Esophagus muscularis mucosa (tissue), 4 donors: ENCODE measurements around the gene SLC25A20. TPM values are rescaled to one million over a fixed set of nuclear protein-coding genes. Genes with fewer than 3 reads are reported as not detected.
A peak's percentile ranks its signal among the peaks of the same experiment; 100 is the strongest.

Source experiments
- DNase-seq: peaks from one replicate; pipeline ENCODE4 v3.0.0-alpha.2; 2017; ENCODE audit errors: extremely low spot score
- H3K27ac ChIP-seq, 4 donors: fragments of 200-600 bp; sonication (generic); replicated peaks in 1 of 4; 1 replicate in 3 of 4; 2 replicates in 1 of 4; pipeline ENCODE4 v1.5.1; 2016 to 2019; ENCODE audit warnings: mild to moderate bottlenecking in 1 of 4
- H3K27me3 ChIP-seq, 4 donors: fragments of 200-600 bp; sonication (generic); one replicate each; pipeline versions ENCODE4 v1.5.1 to v1.6.0; 2016 to 2019
- H3K36me3 ChIP-seq, 4 donors: fragments of 200-600 bp; sonication (generic); one replicate each; pipeline ENCODE4 v1.5.1; 2016 to 2019
- H3K4me1 ChIP-seq, 4 donors: fragments of 200-600 bp; sonication (generic); one replicate each; pipeline ENCODE4 v1.5.1; 2016 to 2019
- H3K4me3 ChIP-seq, 4 donors: fragments of 200-600 bp; sonication (generic); 1 replicate in 2 of 4; 2 replicates in 2 of 4; pipeline ENCODE4 v1.5.1; 2016 to 2019; ENCODE audit warnings: mild to moderate bottlenecking in 4 of 4, moderate library complexity in 1 of 4
- H3K9me3 ChIP-seq, 4 donors: fragments of 200-600 bp; sonication (generic); 1 replicate in 3 of 4; 2 replicates in 1 of 4; pipeline ENCODE4 v1.5.1; 2016 to 2019
- CTCF ChIP-seq, 3 experiments: fragments of 200-600 bp in 2 of 3; fragments of 450-650 bp in 1 of 3; sonication (generic) in 2 of 3; IDR thresholded peaks; one replicate each; pipeline ENCODE4 v1.5.1; 2017 to 2019; ENCODE audit warnings: antibody characterized with exemption in 3 of 3, mild to moderate bottlenecking in 2 of 3, moderate library complexity in 1 of 3
- EP300 ChIP-seq: sonication (generic); formaldehyde crosslinking; IDR thresholded peaks from one replicate; pipeline ENCODE4 v1.6.1; 2017; ENCODE audit warnings: antibody characterized with exemption
- POLR2A ChIP-seq: fragments of 450-650 bp; IDR thresholded peaks from one replicate; pipeline ENCODE4 v1.6.1; 2017; ENCODE audit warnings: antibody characterized with exemption, moderate library complexity, mild to moderate bottlenecking, low read depth
- POLR2AphosphoS5 ChIP-seq, 2 donors: sonication (generic); formaldehyde crosslinking; IDR thresholded peaks; one replicate each; pipeline ENCODE4 v1.6.1; 2017; ENCODE audit warnings: antibody characterized with exemption in 2 of 2
- WGBS: methylation state at CpG from one replicate; pipeline ENCODE4 v1.1.5; 2018; 5-methylcytosine and 5-hydroxymethylcytosine counted together
- intact Hi-C: fragments of 100-400 bp; cut with DNase I; formaldehyde crosslinking; loops from one replicate; pipeline ENCODE4 v1.15.1; 2023
- total RNA-seq, 4 donors: library from RNA; depleted of rRNA; stranded (reverse); fragments of >200 nt; gene quantifications; one replicate each; pipeline versions ENCODE4 v1.1.0 to v1.2.1, GENCODE V29; 2016

Gene SLC25A20
- total RNA-seq, result 10 to 100 TPM; 13.3 to 34.6 (median 21.8) TPM

- Histone ChIP-seq H3K4me3 (peak within 1 kb of the TSS; percentile 74 to 95 (median 84)), H3K27ac (peak within 1 kb of the TSS; percentile 66 to 92 (median 84)), H3K36me3 (no peaks in the 10 kb centered on the region), H3K4me1 (peaks cover 13 to 25% (median 19%) of the 10 kb centered on the region in 4 donors), H3K27me3 (no peaks in the 10 kb centered on the region), H3K9me3 (no peaks in the 10 kb centered on the region)
- DNase-seq, result peak; percentile 95
- peak; percentile 89 to 96 for TF ChIP-seq POLR2AphosphoS5 (IDR thresholded peaks at IDR 0.05)
- TF ChIP-seq POLR2A, result no peak
- no peak for TF ChIP-seq EP300
- TF ChIP-seq CTCF (IDR thresholded peaks at IDR 0.05), result peak in 1 of 3 experiments; percentile 3
- 6% methylated on average over 12 of the region's 54 CpGs for WGBS
- intact Hi-C loops, result loop anchor here (2.0 to 5.0 kb wide), 2 partner anchors 20 to 51 kb away; partner anchors contain the start of genes ARIH2 and PRKAR2A
Measured at GRCh38 chr3:48898383-48899234, at the start of gene SLC25A20. Gene SLC25A20, minus strand, starts transcription at chr3:48898882. Its CDS starts 88 bp downstream, at chr3:48898794.

GRCh38 chr3:48945891-48946549 lies 47.3 kb upstream of the SLC25A20 start:
- intact Hi-C loops, result no loop called here
- DNase-seq, result no peak
- TF ChIP-seq EP300 (no peak), POLR2A (no peak), CTCF (IDR thresholded peaks at IDR 0.05) (no peak), POLR2AphosphoS5 (IDR thresholded peaks at IDR 0.05) (no peak)
- 85% methylated on average over 4 of the region's 4 CpGs for WGBS
- no peak overlapping the region for H3K4me3 ChIP-seq
- no peak overlapping the region for H3K27ac ChIP-seq
- H3K9me3 ChIP-seq, result no peaks in the 10 kb centered on the region
- peaks cover 8 to 18% (median 12%) of the 10 kb centered on the region in 4 donors for H3K4me1 ChIP-seq
- no peaks in the 10 kb centered on the region for H3K27me3 ChIP-seq
- H3K36me3 ChIP-seq, result peaks cover 0 to 29% (median 3%) of the 10 kb centered on the region in 4 donors

GRCh38 chr3:48945432-48945831 lies 46.8 kb upstream of the SLC25A20 start:
- no peak for TF ChIP-seq POLR2AphosphoS5 (IDR thresholded peaks at IDR 0.05)
- TF ChIP-seq CTCF (IDR thresholded peaks at IDR 0.05), result no peak
- TF ChIP-seq POLR2A, result no peak
- Histone ChIP-seq H3K4me3 (no peak overlapping the region), H3K27ac (no peak overlapping the region), H3K9me3 (no peaks in the 10 kb centered on the region), H3K27me3 (no peaks in the 10 kb centered on the region), H3K4me1 (peaks cover 7 to 17% (median 12%) of the 10 kb centered on the region in 4 donors), H3K36me3 (peaks cover 0 to 29% (median 3%) of the 10 kb centered on the region in 4 donors)
- no peak for DNase-seq
- intact Hi-C loops, result no loop called here
- WGBS, result 93% methylated on average over 2 of the region's 2 CpGs

- DNase-seq, result no peak
- Histone ChIP-seq H3K4me3 (no peak overlapping the region), H3K4me1 (peaks cover 0 to 13% (median 2%) of the 10 kb centered on the region in 4 donors), H3K9me3 (no peaks in the 10 kb centered on the region), H3K27me3 (no peaks in the 10 kb centered on the region), H3K36me3 (peaks cover 0 to 33% (median 16%) of the 10 kb centered on the region in 4 donors), H3K27ac (no peak overlapping the region)
- intact Hi-C loops, result no loop called here
- TF ChIP-seq EP300 (no peak), POLR2AphosphoS5 (IDR thresholded peaks at IDR 0.05) (no peak), CTCF (IDR thresholded peaks at IDR 0.05) (no peak), POLR2A (no peak)
- 100% methylated on average over 3 of the region's 3 CpGs for WGBS
Measured at GRCh38 chr3:48938689-48939088, 40.0 kb upstream of the SLC25A20 start.
